LNCaP clone FGC (cell line): ENCODE data around the gene KEL.

Source experiments
- DNase-seq: peaks from one replicate; pipeline ENCODE4 v3.0.0-alpha.2; 2011; ENCODE audit warnings: low read depth
- H3K4me3 ChIP-seq: 2 replicates; pipeline ENCODE4 v1.5.1; 2011; ENCODE audit warnings: mild to moderate bottlenecking, low read depth, low read length, control low read depth
- CTCF ChIP-seq: IDR thresholded peaks from 2 replicates; pipeline ENCODE4 v1.5.1; 2012; ENCODE audit warnings: mild to moderate bottlenecking; ENCODE audit not compliant: control insufficient read depth, insufficient read depth; ENCODE audit errors: extremely low read depth

KEL gene

DNA sequence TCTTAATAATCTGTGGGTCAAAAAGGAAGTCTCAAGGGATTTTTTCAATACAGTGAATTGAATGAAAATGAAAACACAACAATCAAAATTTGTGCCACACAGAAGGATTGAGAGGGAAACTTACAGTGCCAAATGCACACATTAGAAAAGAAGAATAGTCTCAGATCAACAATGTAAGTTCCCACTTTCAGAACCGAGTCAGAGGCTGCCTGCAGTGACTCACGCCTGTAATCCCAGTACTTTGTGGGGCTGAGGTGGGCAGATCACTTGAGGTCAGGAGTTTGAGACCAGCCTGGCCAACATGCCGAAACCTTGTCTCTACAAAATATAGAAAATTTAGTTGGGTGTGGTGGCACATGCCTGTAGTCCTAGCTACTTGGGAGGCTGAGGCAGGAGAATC lies 12.5 kb upstream of the KEL start:
- no peak for TF ChIP-seq CTCF
- no peak for DNase-seq
- no peak overlapping the region for H3K4me3 ChIP-seq

- no peak for TF ChIP-seq CTCF
- no peak for DNase-seq
- no peak overlapping the region for H3K4me3 ChIP-seq
Measured at GRCh38 chr7:142969183-142969582, 7.0 kb upstream of the KEL start.

- TF ChIP-seq CTCF, result no peak
- H3K4me3 ChIP-seq, result no peak overlapping the region
- no peak for DNase-seq
Measured at GRCh38 chr7:142968229-142968628, 6.1 kb upstream of the KEL start.

- no peak overlapping the region for H3K4me3 ChIP-seq
- DNase-seq, result no peak
Measured at GRCh38 chr7:142964502-142965246, 2.5 kb upstream of the KEL start.

GRCh38 chr7:142963993-142964392 lies 1.8 kb upstream of the KEL start:
- DNase-seq, result no peak
- no peak for TF ChIP-seq CTCF
- no peak overlapping the region for H3K4me3 ChIP-seq

More at GRCh38 chr7:142964502-142965246, 2.5 kb upstream of the KEL start:
- TF ChIP-seq CTCF, result no peak

DNA sequence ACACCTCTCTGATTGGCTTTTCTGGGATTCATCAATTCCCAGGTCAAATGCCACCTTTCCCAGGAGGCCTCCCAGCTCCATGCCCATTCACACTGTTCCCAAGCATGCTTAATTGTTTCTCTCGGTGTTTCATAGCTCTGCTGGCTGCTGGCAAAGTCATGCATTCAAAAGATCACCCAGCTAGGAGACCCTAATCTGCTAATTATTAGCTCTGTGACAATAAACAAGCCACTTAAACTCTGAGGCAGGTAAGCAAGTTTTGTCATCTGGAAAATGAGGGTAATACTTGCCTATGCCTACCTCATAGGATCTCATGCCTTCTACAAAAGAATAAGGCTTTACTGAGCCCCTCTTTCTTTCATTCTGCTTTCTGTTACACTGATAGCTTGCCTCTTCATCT lies 828 bp upstream of the KEL start:
- DNase-seq, result no peak
- no peak overlapping the region for H3K4me3 ChIP-seq
- no peak for TF ChIP-seq CTCF

GRCh38 chr7:142961595-142961972 lies 579 bp downstream of the KEL start:
- no peak for TF ChIP-seq CTCF

More at GRCh38 chr7:142961595-142961972, 579 bp downstream of the KEL start:
- H3K4me3 ChIP-seq, result no peak overlapping the region
- no peak for DNase-seq
